Measurements from ENCODE around the gene SNRNP70. TPM values are rescaled to one million over a fixed set of nuclear protein-coding genes. Genes with fewer than 3 reads are reported as not detected.
A peak's percentile ranks its signal among the peaks of the same experiment; 100 is the strongest.
"Not testable (repeated sequence)": the region's sequence is repeated elsewhere in the genome, so short reads cannot be mapped to it uniquely, and the experiment has no call there.

SNRNP70 gene, protein sequence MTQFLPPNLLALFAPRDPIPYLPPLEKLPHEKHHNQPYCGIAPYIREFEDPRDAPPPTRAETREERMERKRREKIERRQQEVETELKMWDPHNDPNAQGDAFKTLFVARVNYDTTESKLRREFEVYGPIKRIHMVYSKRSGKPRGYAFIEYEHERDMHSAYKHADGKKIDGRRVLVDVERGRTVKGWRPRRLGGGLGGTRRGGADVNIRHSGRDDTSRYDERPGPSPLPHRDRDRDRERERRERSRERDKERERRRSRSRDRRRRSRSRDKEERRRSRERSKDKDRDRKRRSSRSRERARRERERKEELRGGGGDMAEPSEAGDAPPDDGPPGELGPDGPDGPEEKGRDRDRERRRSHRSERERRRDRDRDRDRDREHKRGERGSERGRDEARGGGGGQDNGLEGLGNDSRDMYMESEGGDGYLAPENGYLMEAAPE
- total RNA-seq (2013), result 155 TPM
- polyA plus RNA-seq, result 100 to 1,000 TPM in 1 of 3 donors, 10 to 100 TPM in 2; 27.4 to 360 (median 40.4) TPM
- 231 and 387 TPM in 2 replicates for polyA minus RNA-seq
- total RNA-seq, result 28.6 to 132 (median 85.9) reads per million in 11 experiments

GRCh38 chr19:49085020-49085867 lies at the start of gene SNRNP70:
TSS of gene SNRNP70 (plus strand) at chr19:49085451. CDS start at chr19:49086415, 964 bp downstream.
- H3K36me3 Mint-ChIP-seq, result peaks cover 13 to 30% of the 10 kb centered on the region in 2 donors
- Histone ChIP-seq H3K9ac (ENCODE audit: insufficient read depth, low read length, poor library complexity, severe bottlenecking) (peak within 1 kb of the TSS; percentile 84), H2AFZ (ENCODE audit: insufficient read depth, low read depth, low read length, poor library complexity, severe bottlenecking) (peak within 1 kb of the TSS; percentile 82), H3K4me3 (replicated peaks in 1 of 3; ENCODE audit: low read depth in 2 of 3, low read length in 3 of 3) (peak within 1 kb of the TSS; percentile 62 to 93 (median 71)), H3K4me2 (replicated peaks; ENCODE audit: extremely low read depth, low read length, poor library complexity, severe bottlenecking) (peak within 1 kb of the TSS; percentile 96), H3K27ac (ENCODE audit: low read depth in 1 of 2, low read length in 2 of 2) (peak within 1 kb of the TSS; percentile 61 to 84), H3K79me2 (ENCODE audit: insufficient read depth, low read length) (peaks cover 46% of the 10 kb centered on the region), H4K20me1 (ENCODE audit: insufficient read depth, low read length) (peaks cover 47% of the 10 kb centered on the region), H3K27me3 (ENCODE audit: control insufficient read depth in 2 of 2, insufficient read depth in 2 of 2, low read length in 2 of 2) (no peaks in the 10 kb centered on the region), H3K4me1 (ENCODE audit: control insufficient read depth in 1 of 2, insufficient read depth in 2 of 2, low read length in 2 of 2) (peaks cover 18 to 22% of the 10 kb centered on the region in 2 donors), H3K9me3 (replicated peaks in 1 of 2; ENCODE audit: control insufficient read depth in 1 of 2, insufficient read depth in 1 of 2, low read length in 2 of 2) (no peaks in the 10 kb centered on the region), H3K36me3 (replicated peaks in 1 of 2; ENCODE audit: control insufficient read depth in 1 of 2, insufficient read depth in 2 of 2, low read length in 2 of 2) (peaks cover 15 to 28% of the 10 kb centered on the region in 2 donors)
- H3K4me3 Mint-ChIP-seq, result peak within 1 kb of the TSS; percentile 91 to 94
- peak within 1 kb of the TSS; percentile 86 to 95 (median 89) for H3K27ac Mint-ChIP-seq
- peaks cover 2 to 4% (median 2%) of the 10 kb centered on the region in 3 donors for H3K27me3 Mint-ChIP-seq (ENCODE audit: low read depth in 3 of 3)
- whole genome bisulfite sequencing (ENCODE audit: insufficient coverage), result under 1% methylated on average over 89 of the region's 89 CpGs
- TF ChIP-seq, protein P1, sequence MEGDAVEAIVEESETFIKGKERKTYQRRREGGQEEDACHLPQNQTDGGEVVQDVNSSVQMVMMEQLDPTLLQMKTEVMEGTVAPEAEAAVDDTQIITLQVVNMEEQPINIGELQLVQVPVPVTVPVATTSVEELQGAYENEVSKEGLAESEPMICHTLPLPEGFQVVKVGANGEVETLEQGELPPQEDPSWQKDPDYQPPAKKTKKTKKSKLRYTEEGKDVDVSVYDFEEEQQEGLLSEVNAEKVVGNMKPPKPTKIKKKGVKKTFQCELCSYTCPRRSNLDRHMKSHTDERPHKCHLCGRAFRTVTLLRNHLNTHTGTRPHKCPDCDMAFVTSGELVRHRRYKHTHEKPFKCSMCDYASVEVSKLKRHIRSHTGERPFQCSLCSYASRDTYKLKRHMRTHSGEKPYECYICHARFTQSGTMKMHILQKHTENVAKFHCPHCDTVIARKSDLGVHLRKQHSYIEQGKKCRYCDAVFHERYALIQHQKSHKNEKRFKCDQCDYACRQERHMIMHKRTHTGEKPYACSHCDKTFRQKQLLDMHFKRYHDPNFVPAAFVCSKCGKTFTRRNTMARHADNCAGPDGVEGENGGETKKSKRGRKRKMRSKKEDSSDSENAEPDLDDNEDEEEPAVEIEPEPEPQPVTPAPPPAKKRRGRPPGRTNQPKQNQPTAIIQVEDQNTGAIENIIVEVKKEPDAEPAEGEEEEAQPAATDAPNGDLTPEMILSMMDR (IDR thresholded peaks at IDR 0.05), result no peak
- no peaks in the 10 kb centered on the region for H3K9me3 Mint-ChIP-seq
- intact Hi-C loops (cut with micrococcal nuclease), result loop anchor here in 1 of 2 donors (10.0 kb wide), 1 partner anchor 370 kb away; the partner anchor contains the start of genes ALDH16A1 and PIH1D1
- DNase-seq, result peak; percentile 98 to 99 (median 99)
- peaks cover 21% of the 10 kb centered on the region for H3K4me1 Mint-ChIP-seq

DNA sequence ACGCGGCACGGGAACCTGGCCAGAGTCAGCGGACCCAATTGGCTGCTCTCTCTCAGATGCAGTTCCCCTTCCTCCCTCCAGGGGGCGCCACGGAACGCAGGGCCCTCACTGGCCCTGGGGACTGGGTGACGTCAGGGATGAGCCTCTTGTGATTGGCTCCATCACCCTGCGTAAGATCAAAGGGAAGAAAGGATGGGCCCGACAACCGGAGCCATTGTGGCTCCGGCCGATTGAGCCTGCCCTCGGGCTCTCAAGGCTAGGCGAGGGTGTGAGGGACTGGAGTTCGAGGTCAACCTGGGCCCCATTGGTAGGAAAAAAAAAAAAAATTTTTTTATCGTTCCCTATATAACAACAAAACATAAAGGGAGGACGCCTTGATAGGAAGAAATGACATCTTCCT lies 48.4 kb upstream of the SNRNP70 start, which contains the start of gene CGB1:
TSS of gene CGB1 (minus strand) at position 81 of the 400 bp plus-strand sequence. CDS start 184 bp downstream, outside the sequence.
- H3K79me2 ChIP-seq (ENCODE audit: insufficient read depth, low read length); H3K27me3 ChIP-seq (ENCODE audit: control insufficient read depth in 2 of 2, insufficient read depth in 2 of 2, low read length in 2 of 2); H3K9me3 ChIP-seq (replicated peaks in 1 of 2; ENCODE audit: control insufficient read depth in 1 of 2, insufficient read depth in 1 of 2, low read length in 2 of 2); H2AFZ ChIP-seq (ENCODE audit: insufficient read depth, low read depth, low read length, poor library complexity, severe bottlenecking); H3K9ac ChIP-seq (ENCODE audit: insufficient read depth, low read length, poor library complexity, severe bottlenecking); H3K9me3 Mint-ChIP-seq; H4K20me1 ChIP-seq (ENCODE audit: insufficient read depth, low read length); H3K36me3 ChIP-seq (replicated peaks in 1 of 2; ENCODE audit: control insufficient read depth in 1 of 2, insufficient read depth in 2 of 2, low read length in 2 of 2); H3K27ac Mint-ChIP-seq; H3K4me1 Mint-ChIP-seq; H3K4me3 ChIP-seq (replicated peaks in 1 of 3; ENCODE audit: low read depth in 2 of 3, low read length in 3 of 3); intact Hi-C loops (cut with micrococcal nuclease); H3K4me3 Mint-ChIP-seq; H3K36me3 Mint-ChIP-seq; H3K4me2 ChIP-seq (replicated peaks; ENCODE audit: extremely low read depth, low read length, poor library complexity, severe bottlenecking); H3K4me1 ChIP-seq (ENCODE audit: control insufficient read depth in 1 of 2, insufficient read depth in 2 of 2, low read length in 2 of 2); H3K27ac ChIP-seq (ENCODE audit: low read depth in 1 of 2, low read length in 2 of 2): not testable (repeated sequence)
- H3K27me3 Mint-ChIP-seq (ENCODE audit: low read depth in 3 of 3), result peaks cover 2 to 12% (median 7%) of the 10 kb centered on the region in 3 donors
- 36% methylated on average over 2 of the region's 18 CpGs for WGBS (ENCODE audit: insufficient coverage)
- TF ChIP-seq, protein P1 (IDR thresholded peaks at IDR 0.05), result peak; percentile 43
- DNase-seq, result peak in 1 of 3 donors; percentile 25

DNA sequence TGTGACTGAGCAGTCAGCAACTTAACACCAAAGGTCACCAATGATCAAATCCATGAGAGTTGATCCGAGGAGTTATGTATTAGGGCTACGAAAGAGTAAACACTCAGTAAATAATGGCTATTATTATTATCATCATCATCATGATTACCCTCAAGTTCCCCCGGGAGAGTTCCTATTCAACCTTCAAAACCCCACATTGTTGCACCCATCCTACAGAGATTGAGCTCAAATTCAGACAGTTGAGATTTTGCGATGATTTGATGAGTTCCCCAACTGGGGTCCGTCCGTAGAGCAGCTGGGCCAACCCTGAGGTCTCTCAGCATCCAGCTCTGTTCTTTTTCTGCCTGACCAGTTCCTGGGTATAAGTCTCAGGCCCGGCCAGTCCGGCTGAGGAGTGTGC lies 47.1 kb upstream of the SNRNP70 start:
- H3K27me3 ChIP-seq (ENCODE audit: control insufficient read depth in 2 of 2, insufficient read depth in 2 of 2, low read length in 2 of 2); H3K36me3 ChIP-seq (replicated peaks in 1 of 2; ENCODE audit: control insufficient read depth in 1 of 2, insufficient read depth in 2 of 2, low read length in 2 of 2); H3K9ac ChIP-seq (ENCODE audit: insufficient read depth, low read length, poor library complexity, severe bottlenecking); H3K4me3 ChIP-seq (replicated peaks in 1 of 3; ENCODE audit: low read depth in 2 of 3, low read length in 3 of 3); DNase-seq; H3K27ac Mint-ChIP-seq; H3K36me3 Mint-ChIP-seq; H3K4me2 ChIP-seq (replicated peaks; ENCODE audit: extremely low read depth, low read length, poor library complexity, severe bottlenecking); H3K4me1 ChIP-seq (ENCODE audit: control insufficient read depth in 1 of 2, insufficient read depth in 2 of 2, low read length in 2 of 2); H3K9me3 ChIP-seq (replicated peaks in 1 of 2; ENCODE audit: control insufficient read depth in 1 of 2, insufficient read depth in 1 of 2, low read length in 2 of 2); H3K4me1 Mint-ChIP-seq; intact Hi-C loops (cut with micrococcal nuclease); H2AFZ ChIP-seq (ENCODE audit: insufficient read depth, low read depth, low read length, poor library complexity, severe bottlenecking); H3K27me3 Mint-ChIP-seq (ENCODE audit: low read depth in 3 of 3); H3K79me2 ChIP-seq (ENCODE audit: insufficient read depth, low read length); H3K9me3 Mint-ChIP-seq; H4K20me1 ChIP-seq (ENCODE audit: insufficient read depth, low read length); H3K27ac ChIP-seq (ENCODE audit: low read depth in 1 of 2, low read length in 2 of 2); H3K4me3 Mint-ChIP-seq: not testable (repeated sequence)
- no CpG with 5 or more reads among the region's 8 CpGs for WGBS (ENCODE audit: insufficient coverage)

Data from CD14-positive monocyte (primary cell).